ENCODE measurements around the gene FAM200A. TPM values are rescaled to one million over a fixed set of nuclear protein-coding genes. Genes with fewer than 3 reads are reported as not detected.

Gene FAM200A
- total and polyA plus RNA-seq, 12 donors = 4.0 to 10.7 (median 7.3) TPM

DNA sequence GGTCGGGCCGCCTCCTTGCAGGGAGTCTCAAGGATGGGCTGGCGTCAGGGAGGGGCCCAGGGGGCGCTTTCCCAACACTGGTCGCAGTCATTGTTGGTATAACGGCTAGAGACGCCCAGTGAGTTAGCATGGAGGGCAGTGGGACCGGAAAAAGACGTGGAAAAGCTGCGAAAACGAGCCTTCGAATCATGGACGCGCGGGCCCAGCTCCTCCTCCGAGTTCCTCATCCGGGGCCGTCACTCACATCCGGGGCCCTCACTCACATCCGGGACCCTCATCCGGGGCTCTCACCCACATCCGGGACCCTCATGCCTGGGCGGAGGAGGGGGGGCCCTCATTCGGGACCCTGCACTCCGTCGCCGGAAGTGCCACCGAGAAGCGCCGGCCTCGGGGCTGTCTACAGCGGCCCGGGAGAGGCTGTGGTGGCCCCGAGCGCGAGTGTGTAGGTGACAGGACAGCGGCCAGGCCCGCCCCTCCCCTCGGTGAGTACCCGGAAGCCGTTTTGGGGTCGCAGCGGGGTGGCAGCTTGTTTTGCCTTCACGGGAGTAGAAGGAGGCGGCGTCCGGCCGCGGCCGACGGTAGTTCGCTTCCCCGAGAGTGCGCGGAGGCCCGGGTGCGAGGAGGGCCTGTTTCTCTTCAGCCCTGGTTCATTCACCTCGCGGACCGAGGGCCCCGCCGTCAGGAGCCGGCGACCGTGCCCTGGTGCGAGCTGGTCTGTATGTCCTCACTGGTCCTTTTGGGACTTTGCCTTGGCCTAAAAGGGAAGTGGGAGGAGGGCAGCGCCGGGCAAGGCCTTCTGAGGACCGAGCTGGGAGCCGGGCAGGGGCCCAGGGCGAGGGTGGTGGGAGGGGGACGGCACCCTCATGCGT is 6.6 kb upstream of the FAM200A start, which contains the start of gene ZNF655:
Gene ZNF655, plus strand, starts transcription at position 337 of the 869 bp plus-strand sequence. CDS start 1,918 bp downstream, outside the sequence.
- Histone ChIP-seq H3K9me3 (replicated peaks in 1 of 3) (no peaks in the 10 kb centered on the region), H3K4me3 (peak within 1 kb of the TSS; percentile 82 to 99 (median 89)), H3K27ac (peak within 1 kb of the TSS; percentile 88 to 99 (median 97)), H3K27me3 (no peaks in the 10 kb centered on the region), H3K36me3 (replicated peaks in 1 of 2) (peaks cover 0 to 40% of the 10 kb centered on the region in 2 donors), H3K4me1 (replicated peaks in 1 of 2) (peaks cover 29 to 47% of the 10 kb centered on the region in 2 donors)
- 0 to 1% (median 0%) methylated on average over 12 to 73 of the region's 73 CpGs for WGBS, 4 donors
- intact Hi-C loops (cut with DNase I) = no loop called here
- peak; percentile 92 to 97 (median 95) for DNase-seq
- peak; percentile 83 to 90 for TF ChIP-seq POLR2A (IDR thresholded peaks at IDR 0.05)
- no peak for TF ChIP-seq CTCF (IDR thresholded peaks at IDR 0.05)

- H3K36me3 ChIP-seq (replicated peaks in 1 of 2) = peaks cover 0 to 36% of the 10 kb centered on the region in 2 donors
Measured at GRCh38 chr7:99557940-99558305, 6.0 kb upstream of the FAM200A start.

DNA sequence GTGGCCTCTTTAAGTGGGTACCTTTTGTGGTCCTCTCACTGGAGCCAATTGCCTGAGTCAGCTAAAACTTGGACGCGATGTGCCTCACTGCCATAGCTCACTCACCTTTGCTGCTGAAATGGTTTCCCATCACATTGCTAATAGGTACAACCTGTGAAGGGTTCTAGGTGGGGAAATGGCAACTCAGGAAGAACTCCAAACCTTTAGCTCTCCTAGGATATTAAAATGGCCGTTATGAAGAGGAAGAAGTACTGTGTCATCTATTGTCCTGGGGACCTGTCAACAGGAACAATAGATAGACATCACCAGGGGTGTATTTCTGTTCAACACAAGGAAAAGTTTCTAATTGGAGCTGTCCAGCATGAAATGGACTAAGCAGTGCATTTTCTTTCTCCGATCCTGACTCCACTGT is 5.3 kb upstream of the FAM200A start:
- TF ChIP-seq POLR2A (IDR thresholded peaks at IDR 0.05) (no peak), CTCF (IDR thresholded peaks at IDR 0.05) (no peak)
- WGBS, 4 donors = 56 to 63% (median 61%) methylated on average over 4 of the region's 4 CpGs
- Histone ChIP-seq H3K36me3 (replicated peaks in 1 of 2) (peaks cover 0 to 31% of the 10 kb centered on the region in 2 donors), H3K9me3 (replicated peaks in 1 of 3) (no peaks in the 10 kb centered on the region), H3K4me1 (replicated peaks in 1 of 2) (peaks cover 16 to 39% of the 10 kb centered on the region in 2 donors), H3K27ac (peak overlapping the region in 3 of 5 donors; percentile 96 to 99 (median 97)), H3K4me3 (peak overlapping the region in 2 of 4 donors; percentile 89 to 99), H3K27me3 (no peaks in the 10 kb centered on the region)
- no peak for DNase-seq
- intact Hi-C loops (cut with DNase I) = no loop called here

More at GRCh38 chr7:99557940-99558305, 6.0 kb upstream of the FAM200A start:
- no peak for TF ChIP-seq POLR2A (IDR thresholded peaks at IDR 0.05)
- TF ChIP-seq CTCF (IDR thresholded peaks at IDR 0.05) = no peak
- Histone ChIP-seq H3K4me1 (replicated peaks in 1 of 2) (peaks cover 23 to 41% of the 10 kb centered on the region in 2 donors), H3K4me3 (peak overlapping the region; percentile 82 to 99 (median 89)), H3K27ac (peak overlapping the region; percentile 88 to 99 (median 97)), H3K9me3 (replicated peaks in 1 of 3) (no peaks in the 10 kb centered on the region), H3K27me3 (no peaks in the 10 kb centered on the region)
- 1 to 2% (median 1%) methylated on average over 17 of the region's 17 CpGs for WGBS, 4 donors
- DNase-seq = no peak
- intact Hi-C loops (cut with DNase I) = no loop called here

GRCh38 chr7:99554939-99555338 is 3.0 kb upstream of the FAM200A start:
- WGBS, 4 donors = 56 to 66% (median 61%) methylated on average over 2 of the region's 2 CpGs

More at GRCh38 chr7:99554939-99555338, 3.0 kb upstream of the FAM200A start:
- Histone ChIP-seq H3K9me3 (replicated peaks in 1 of 3) (no peaks in the 10 kb centered on the region), H3K27ac (no peak overlapping the region), H3K4me3 (no peak overlapping the region), H3K27me3 (no peaks in the 10 kb centered on the region), H3K36me3 (replicated peaks in 1 of 2) (peaks cover 0 to 11% of the 10 kb centered on the region in 2 donors), H3K4me1 (replicated peaks in 1 of 2) (peaks cover 20 to 37% of the 10 kb centered on the region in 2 donors)
- intact Hi-C loops (cut with DNase I) = loop anchor here in 1 of 2 donors (5.0 kb wide), 1 partner anchor 58 kb away; no protein-coding TSS in a partner anchor
- no peak for DNase-seq
- TF ChIP-seq CTCF (IDR thresholded peaks at IDR 0.05) = no peak
- no peak for TF ChIP-seq POLR2A (IDR thresholded peaks at IDR 0.05)

Measured in adrenal gland (tissue), 12 donors.